Subcutaneous adipose tissue (tissue), 4 donors: ENCODE data around the gene EYS. TPM values are rescaled to one million over a fixed set of nuclear protein-coding genes. Genes with fewer than 3 reads are reported as not detected.

ENCODE experiments used
- total RNA-seq, 4 donors: library from RNA; depleted of rRNA; stranded (reverse); fragments of >200 nt; gene quantifications; one replicate each; pipeline ENCODE4 v1.1.0, GENCODE V29; 2016
- TF ChIP-seq, protein P1 (sequence below): fragments of 450-650 bp; IDR thresholded peaks from one replicate; pipeline ENCODE4 v1.5.1; 2016; ENCODE audit warnings: low read depth, mild to moderate bottlenecking, control low read depth, antibody characterized with exemption, moderate library complexity

EYS gene
- total RNA-seq, 4 donors from 2014 or later, result 0.17 to 3.8 (median 0.82) TPM

DNA sequence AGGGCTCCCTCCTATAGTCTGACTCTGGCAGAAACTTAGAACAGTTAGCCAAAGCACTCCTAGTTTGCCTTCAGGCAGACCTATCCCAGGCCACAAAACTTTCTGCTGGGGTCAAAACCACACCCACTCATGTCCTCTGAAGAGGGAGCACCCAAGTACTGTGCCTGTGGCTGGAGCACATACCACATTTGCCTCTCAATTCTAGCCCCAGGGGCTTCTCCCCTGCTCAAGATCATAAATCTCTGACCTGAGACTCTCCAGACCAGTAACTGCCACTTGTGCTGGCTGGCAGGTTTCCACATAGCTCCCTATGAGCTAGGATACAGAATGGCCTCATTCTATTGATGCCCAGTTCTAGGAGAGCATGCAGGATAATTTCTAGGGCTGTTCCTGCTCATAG, 781.0 kb downstream of the EYS start:
- TF ChIP-seq, protein P1, sequence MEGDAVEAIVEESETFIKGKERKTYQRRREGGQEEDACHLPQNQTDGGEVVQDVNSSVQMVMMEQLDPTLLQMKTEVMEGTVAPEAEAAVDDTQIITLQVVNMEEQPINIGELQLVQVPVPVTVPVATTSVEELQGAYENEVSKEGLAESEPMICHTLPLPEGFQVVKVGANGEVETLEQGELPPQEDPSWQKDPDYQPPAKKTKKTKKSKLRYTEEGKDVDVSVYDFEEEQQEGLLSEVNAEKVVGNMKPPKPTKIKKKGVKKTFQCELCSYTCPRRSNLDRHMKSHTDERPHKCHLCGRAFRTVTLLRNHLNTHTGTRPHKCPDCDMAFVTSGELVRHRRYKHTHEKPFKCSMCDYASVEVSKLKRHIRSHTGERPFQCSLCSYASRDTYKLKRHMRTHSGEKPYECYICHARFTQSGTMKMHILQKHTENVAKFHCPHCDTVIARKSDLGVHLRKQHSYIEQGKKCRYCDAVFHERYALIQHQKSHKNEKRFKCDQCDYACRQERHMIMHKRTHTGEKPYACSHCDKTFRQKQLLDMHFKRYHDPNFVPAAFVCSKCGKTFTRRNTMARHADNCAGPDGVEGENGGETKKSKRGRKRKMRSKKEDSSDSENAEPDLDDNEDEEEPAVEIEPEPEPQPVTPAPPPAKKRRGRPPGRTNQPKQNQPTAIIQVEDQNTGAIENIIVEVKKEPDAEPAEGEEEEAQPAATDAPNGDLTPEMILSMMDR, result no peak

DNA sequence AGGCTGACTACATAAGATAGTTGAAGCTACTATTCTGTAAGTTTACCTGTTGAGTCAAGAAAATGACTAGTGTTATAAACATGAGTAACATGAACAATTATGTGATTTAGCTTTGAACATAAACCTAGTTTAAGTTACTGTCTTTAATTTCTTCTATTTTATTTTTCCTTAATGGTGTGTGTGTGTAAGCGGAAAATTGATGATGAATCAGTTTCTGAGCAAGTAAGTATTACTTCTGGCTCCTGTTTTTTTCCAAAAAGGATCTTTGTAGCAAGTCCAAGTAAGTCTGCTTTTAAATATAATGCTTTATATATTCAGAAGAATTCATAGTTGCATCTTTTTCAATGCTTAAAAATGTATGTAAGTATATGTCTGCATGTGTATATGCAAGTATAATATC, 786.8 kb downstream of the EYS start:
- TF ChIP-seq, protein P1, result no peak

DNA sequence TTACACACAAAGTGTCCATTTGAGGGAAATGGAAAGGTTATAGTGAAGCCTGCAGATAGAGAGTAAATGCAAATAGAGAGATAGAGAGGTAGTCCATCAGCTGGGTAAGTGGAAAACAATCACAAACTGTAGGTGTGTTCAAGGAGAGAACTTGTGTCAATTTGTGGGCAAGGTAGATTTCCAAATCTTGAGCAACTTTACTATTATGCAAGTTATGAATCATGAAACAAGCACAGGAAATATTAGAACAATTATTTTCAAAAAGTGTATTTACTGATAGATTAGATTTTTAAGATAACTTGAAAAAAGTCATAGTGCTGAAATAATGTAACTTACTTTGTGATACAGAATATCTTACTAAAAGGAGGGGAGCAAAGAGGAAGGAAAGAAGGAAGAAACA, 792.9 kb downstream of the EYS start:
- TF ChIP-seq, protein P1, result no peak

DNA sequence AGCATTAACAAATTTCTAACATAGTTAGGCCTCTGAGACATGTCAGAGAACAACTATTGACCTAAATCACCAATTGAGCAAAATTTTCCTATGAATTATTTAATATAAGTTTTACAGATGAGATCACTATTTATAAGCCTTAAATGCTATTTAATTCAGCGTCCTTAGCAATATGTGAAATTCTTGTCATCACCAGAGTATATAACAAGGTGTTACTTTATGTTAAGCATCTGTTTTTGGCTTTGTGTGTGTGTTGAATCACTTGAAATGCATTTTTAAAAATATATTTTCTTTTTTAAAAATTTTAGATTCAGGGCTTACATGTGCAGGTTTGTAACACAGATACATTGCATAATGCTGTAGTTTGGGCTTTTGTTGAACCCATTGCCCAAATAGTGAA, 794.1 kb downstream of the EYS start:
- TF ChIP-seq, protein P1, result no peak

DNA sequence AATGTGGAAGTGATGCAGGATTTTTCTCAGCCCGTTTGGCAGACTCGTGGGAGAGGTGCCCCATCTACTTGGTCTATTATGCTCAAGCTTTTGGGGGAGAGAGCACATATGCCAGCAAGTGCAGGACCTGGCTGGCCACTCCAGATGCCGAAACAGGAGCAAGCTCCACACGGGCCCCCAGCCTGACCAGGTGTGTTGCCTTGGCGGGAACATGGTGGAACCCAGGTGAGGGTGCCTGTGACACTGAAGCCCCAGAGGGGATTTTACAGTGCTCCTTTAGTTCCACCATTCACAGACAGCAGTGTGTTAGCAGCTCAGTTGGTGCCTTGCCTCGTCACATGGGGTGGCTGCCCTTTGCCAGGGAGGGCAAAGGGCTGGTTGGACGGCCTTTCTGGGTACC, 798.9 kb downstream of the EYS start:
- TF ChIP-seq, protein P1, result no peak

DNA sequence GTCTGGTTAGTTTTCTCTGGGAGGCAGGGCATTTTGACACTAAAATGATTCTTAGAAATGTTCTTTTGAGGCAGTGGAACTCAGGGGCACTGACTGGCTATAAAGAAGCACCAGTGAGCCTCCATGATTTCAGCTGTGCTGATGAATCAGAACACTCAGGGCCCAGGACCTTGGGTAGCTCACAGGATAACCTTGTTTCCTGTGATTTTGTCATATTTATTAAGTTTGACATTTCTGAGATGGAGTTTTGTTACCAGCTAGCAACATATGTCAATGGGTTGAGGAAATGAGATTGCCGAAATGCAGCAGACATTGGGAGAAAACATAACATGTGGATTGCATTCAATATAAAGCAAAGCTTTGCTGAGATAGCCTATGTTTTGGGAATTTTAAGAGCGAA, 802.4 kb downstream of the EYS start:
- TF ChIP-seq, protein P1, result no peak

DNA sequence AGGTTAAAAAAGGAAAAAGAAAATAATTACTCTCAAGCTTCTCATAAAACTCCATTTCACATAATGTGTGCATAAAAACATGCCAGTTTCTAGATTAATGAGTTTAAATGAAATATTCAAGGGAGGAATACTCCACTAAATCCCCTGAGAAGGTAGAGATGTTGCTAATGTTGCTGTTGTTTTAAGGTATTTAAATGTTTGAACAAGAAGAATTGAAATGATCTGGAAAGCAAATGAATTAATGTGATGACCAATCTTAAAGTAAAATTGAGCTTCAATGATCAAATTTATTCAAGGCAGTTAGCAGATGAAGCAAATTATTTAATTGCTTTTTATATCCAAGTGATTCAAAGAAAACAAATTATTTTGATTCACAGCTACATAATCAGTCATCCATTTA, 804.4 kb downstream of the EYS start:
- TF ChIP-seq, protein P1, result no peak
